Activated naive CD4-positive, alpha-beta T cell treated with anti-CD3 and anti-CD28 coated beads, Interleukin-2, amount 50 U/mL, for 72 hours (primary cell): Measurements from ENCODE around the gene ZNF384. TPM values are rescaled to one million over a fixed set of nuclear protein-coding genes. Genes with fewer than 3 reads are reported as not detected.

Source experiments
- ATAC-seq, 2 donors: fragments of 150-1000 bp; cut with Tn5 transposase; 2 replicates each; pipeline ENCODE4 v1.10.0; 2021; ENCODE audit warnings: mild to moderate bottlenecking in 2 of 2, moderate library complexity in 2 of 2
- DNase-seq, 2 donors: peaks; one replicate each; pipeline ENCODE4 v3.0.0; 2021 to 2022; ENCODE audit warnings: low spot score in 2 of 2
- H3K27ac Mint-ChIP-seq, 2 donors: one replicate each; pipeline ENCODE4 v1.8.0; 2022; ENCODE audit warnings: mild to moderate bottlenecking in 2 of 2, mixed read lengths in 2 of 2
- H3K36me3 Mint-ChIP-seq, 2 donors: one replicate each; pipeline ENCODE4 v1.8.0; 2022; ENCODE audit warnings: mixed read lengths in 2 of 2
- H3K9me3 Mint-ChIP-seq, 2 donors: one replicate each; pipeline ENCODE4 v1.8.0; 2022; ENCODE audit warnings: mixed read lengths in 2 of 2
- total RNA-seq, 2 donors: library from RNA; stranded (reverse); gene quantifications; one replicate each; pipeline ENCODE4 v1.2.3, GENCODE V29; 2022

The ZNF384 gene
- total RNA-seq, 2 donors from 2014 or later, result 77.1 to 92.6 TPM

- DNase-seq (no peak), ATAC-seq (no peak)
- Mint-ChIP-seq H3K9me3 (no peaks in the 10 kb centered on the region), H3K27ac (no peak overlapping the region), H3K36me3 (no peaks in the 10 kb centered on the region)
Measured at GRCh38 chr12:6703631-6704030, 14.5 kb upstream of the ZNF384 start.

GRCh38 chr12:6701078-6701768 is 12.0 kb upstream of the ZNF384 start:
- Mint-ChIP-seq H3K27ac (no peak overlapping the region), H3K9me3 (no peaks in the 10 kb centered on the region), H3K36me3 (no peaks in the 10 kb centered on the region)
- ATAC-seq (no peak), DNase-seq (no peak)

GRCh38 chr12:6700646-6701051 is 11.5 kb upstream of the ZNF384 start, which contains the start of gene PIANP:
Gene PIANP, minus strand, starts transcription at chr12:6700815. Its CDS starts 2,754 bp downstream, at chr12:6698061.
- peak; percentile 72 to 84 for ATAC-seq

GRCh38 chr12:6699989-6700645 is 10.9 kb upstream of the ZNF384 start:
- peak; percentile 42 to 55 for ATAC-seq
- peak in 1 of 2 donors; percentile 34 for DNase-seq
- Mint-ChIP-seq H3K27ac (peak overlapping the region in 1 of 2 donors; percentile 42), H3K9me3 (no peaks in the 10 kb centered on the region), H3K36me3 (no peaks in the 10 kb centered on the region)

More at GRCh38 chr12:6700646-6701051, 11.5 kb upstream of the ZNF384 start, which contains the start of gene PIANP:
- Mint-ChIP-seq H3K9me3 (no peaks in the 10 kb centered on the region), H3K36me3 (no peaks in the 10 kb centered on the region), H3K27ac (peak within 1 kb of the TSS in 1 of 2 donors; percentile 42)
- DNase-seq, result peak in 1 of 2 donors; percentile 66

GRCh38 chr12:6699259-6699988 is 10.2 kb upstream of the ZNF384 start:
- H3K27ac Mint-ChIP-seq, result peak overlapping the region; percentile 32 to 42
- H3K9me3 Mint-ChIP-seq, result no peaks in the 10 kb centered on the region
- no peaks in the 10 kb centered on the region for H3K36me3 Mint-ChIP-seq
- DNase-seq (no peak), ATAC-seq (no peak)

- DNase-seq (no peak), ATAC-seq (no peak)
- Mint-ChIP-seq H3K27ac (no peak overlapping the region), H3K36me3 (no peaks in the 10 kb centered on the region), H3K9me3 (no peaks in the 10 kb centered on the region)
Measured at GRCh38 chr12:6698352-6699046, 9.3 kb upstream of the ZNF384 start.

GRCh38 chr12:6697584-6698351 is 8.6 kb upstream of the ZNF384 start:
- Mint-ChIP-seq H3K9me3 (no peaks in the 10 kb centered on the region), H3K27ac (no peak overlapping the region), H3K36me3 (no peaks in the 10 kb centered on the region)
- peak; percentile 42 for ATAC-seq
- DNase-seq, result no peak

- ATAC-seq, result no peak
- DNase-seq, result no peak
- Mint-ChIP-seq H3K36me3 (no peaks in the 10 kb centered on the region), H3K27ac (no peak overlapping the region), H3K9me3 (no peaks in the 10 kb centered on the region)
Measured at GRCh38 chr12:6696690-6697583, 7.8 kb upstream of the ZNF384 start.

- ATAC-seq, result no peak
- H3K9me3 Mint-ChIP-seq, result no peaks in the 10 kb centered on the region
- H3K36me3 Mint-ChIP-seq, result no peaks in the 10 kb centered on the region
- no peak overlapping the region for H3K27ac Mint-ChIP-seq
- DNase-seq, result no peak
Measured at GRCh38 chr12:6695313-6696045, 6.3 kb upstream of the ZNF384 start.

- peak overlapping the region in 1 of 2 donors; percentile 73 for H3K27ac Mint-ChIP-seq
- no peaks in the 10 kb centered on the region for H3K36me3 Mint-ChIP-seq
- H3K9me3 Mint-ChIP-seq, result no peaks in the 10 kb centered on the region
- DNase-seq (no peak), ATAC-seq (no peak)
Measured at GRCh38 chr12:6694701-6695100, 5.5 kb upstream of the ZNF384 start.

GRCh38 chr12:6693832-6694355 is 4.7 kb upstream of the ZNF384 start:
- peak overlapping the region in 1 of 2 donors; percentile 58 for H3K27ac Mint-ChIP-seq

GRCh38 chr12:6692888-6693287 is 3.7 kb upstream of the ZNF384 start:
- ATAC-seq, result no peak
- H3K27ac Mint-ChIP-seq, result peak overlapping the region; percentile 4 to 15
- peaks cover 5% of the 10 kb centered on the region in 2 donors for H3K36me3 Mint-ChIP-seq
- no peaks in the 10 kb centered on the region for H3K9me3 Mint-ChIP-seq
- no peak for DNase-seq

More at GRCh38 chr12:6693832-6694355, 4.7 kb upstream of the ZNF384 start:
- no peaks in the 10 kb centered on the region for H3K36me3 Mint-ChIP-seq
- ATAC-seq (no peak), DNase-seq (no peak)
- H3K9me3 Mint-ChIP-seq, result no peaks in the 10 kb centered on the region

GRCh38 chr12:6691473-6691872 is 2.3 kb upstream of the ZNF384 start:
- DNase-seq (no peak), ATAC-seq (peak in 1 of 2 donors; percentile 4)
- Mint-ChIP-seq H3K9me3 (no peaks in the 10 kb centered on the region), H3K36me3 (peaks cover 10 to 18% of the 10 kb centered on the region in 2 donors), H3K27ac (peak overlapping the region in 1 of 2 donors; percentile 71)

- ATAC-seq, result no peak
Measured at GRCh38 chr12:6688543-6688998, 604 bp downstream of the ZNF384 start.

More at GRCh38 chr12:6688543-6688998, 604 bp downstream of the ZNF384 start:
- peak in 1 of 2 donors; percentile 34 for DNase-seq
- Mint-ChIP-seq H3K27ac (peak overlapping the region; percentile 82 to 90), H3K36me3 (peaks cover 10 to 26% of the 10 kb centered on the region in 2 donors), H3K9me3 (no peaks in the 10 kb centered on the region)
